T-helper 1 cell treated with Interleukin-12 subunit alpha and Interleukin-12 subunit beta and Interleukin-4 antibody, amounts not matched to agents 30 ng/mL and 1 ng/mL, for 36 hours (primary cell): ENCODE measurements around the gene KRT33B. TPM values are rescaled to one million over a fixed set of nuclear protein-coding genes. Genes with fewer than 3 reads are reported as not detected.
"Not testable (repeated sequence)": the region's sequence is repeated elsewhere in the genome, so short reads cannot be mapped to it uniquely, and the experiment has no call there.

Experiments used
- intact Hi-C: fragments of 100-400 bp; cut with micrococcal nuclease; formaldehyde crosslinking; loops from one replicate; pipeline ENCODE4 v1.15.1; 2024
- total RNA-seq: library from RNA; stranded (reverse); gene quantifications from 2 replicates; pipeline ENCODE4 v1.2.3, GENCODE V29; 2022

The KRT33B gene
- total RNA-seq, 1 donor from 2014 or later, result not detected

GRCh38 chr17:41394254-41394996 lies 24.8 kb upstream of the KRT33B start:
- intact Hi-C loops, result no loop called here

- intact Hi-C loops, result no loop called here
Measured at GRCh38 chr17:41393826-41394225, 24.2 kb upstream of the KRT33B start.

DNA sequence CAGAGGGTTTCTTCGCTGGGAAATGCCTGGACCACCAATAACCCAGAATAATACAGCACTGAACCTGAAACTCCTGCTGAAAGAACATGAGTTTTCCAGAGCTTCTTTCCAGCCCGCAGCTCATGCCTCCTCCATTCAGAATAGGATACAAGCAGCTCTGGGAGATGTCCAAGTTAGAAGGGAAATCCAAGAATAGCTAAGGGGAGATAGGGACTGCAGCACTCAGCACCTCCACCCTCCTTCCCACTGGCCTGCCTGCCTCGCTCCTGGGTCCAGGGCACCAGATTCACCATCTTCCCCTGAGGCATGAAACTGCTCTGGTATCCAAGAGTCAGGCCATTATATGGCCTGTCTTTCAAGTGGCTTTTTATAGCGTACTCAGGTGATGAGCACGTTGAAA lies 23.7 kb upstream of the KRT33B start:
- intact Hi-C loops, result no loop called here

DNA sequence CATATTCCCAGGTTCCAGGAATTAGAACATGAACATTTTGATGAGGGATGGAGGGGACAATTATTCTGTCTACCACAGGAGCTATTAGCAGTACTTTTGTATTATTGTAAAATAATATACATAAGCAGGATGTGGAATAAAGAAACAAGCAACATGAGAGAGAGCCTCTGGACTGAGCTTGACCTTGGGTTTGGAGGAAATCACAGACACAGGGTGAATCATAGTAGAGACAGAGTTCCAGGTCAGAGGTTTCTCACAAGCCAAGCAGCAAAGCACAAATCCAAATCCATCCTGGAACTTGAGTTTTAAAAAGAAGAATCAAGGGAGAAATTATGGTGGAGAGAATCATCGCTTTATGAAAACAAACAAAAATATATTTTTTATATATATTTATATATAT lies 22.7 kb upstream of the KRT33B start:
- intact Hi-C loops, result no loop called here

DNA sequence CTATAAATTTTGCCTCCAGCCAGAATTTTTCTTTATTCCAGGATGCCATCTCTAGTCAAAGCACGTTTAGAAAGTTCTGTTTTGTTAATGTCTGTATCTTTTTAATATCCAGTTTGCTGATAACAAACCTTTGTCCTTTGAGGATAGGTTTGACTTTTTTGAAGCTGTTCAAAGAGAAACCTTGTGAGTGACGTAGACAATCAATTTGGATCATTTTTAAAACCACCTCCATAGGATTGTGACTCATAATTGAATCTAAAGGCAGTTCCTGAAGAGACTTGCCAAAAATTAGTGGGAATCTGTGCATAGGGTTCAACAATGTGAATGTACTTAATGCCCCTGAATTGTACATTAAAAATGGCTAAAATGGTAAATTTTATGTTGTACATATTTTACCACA lies 21.9 kb upstream of the KRT33B start:
- intact Hi-C loops, result no loop called here

- intact Hi-C loops, result no loop called here
Measured at GRCh38 chr17:41390411-41390938, 20.9 kb upstream of the KRT33B start.

- intact Hi-C loops, result no loop called here
Measured at GRCh38 chr17:41387670-41388069, 18.1 kb upstream of the KRT33B start.

GRCh38 chr17:41386227-41386626 lies 16.6 kb upstream of the KRT33B start:
- intact Hi-C loops, result no loop called here

GRCh38 chr17:41383690-41384089 lies 14.1 kb upstream of the KRT33B start:
- intact Hi-C loops, result no loop called here

DNA sequence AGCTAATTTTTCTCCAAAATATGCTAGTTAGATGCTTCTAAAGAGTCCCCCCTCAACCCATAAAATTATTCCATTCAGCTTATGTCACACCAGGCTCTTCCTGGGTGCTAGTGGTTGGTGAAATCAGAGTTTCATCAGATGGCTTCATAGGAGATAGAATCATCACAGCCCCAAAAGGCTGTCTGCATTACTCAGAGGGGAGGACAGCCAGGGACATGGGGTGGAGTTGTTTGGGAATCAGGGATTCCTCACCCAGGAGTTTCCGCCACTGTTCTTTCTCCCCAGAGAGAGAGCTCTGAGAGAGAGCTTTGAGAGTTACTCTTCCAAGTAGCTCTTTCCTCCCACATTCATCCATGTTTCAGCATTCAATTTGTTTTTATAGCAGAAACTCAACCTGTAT lies 12.8 kb upstream of the KRT33B start:
- intact Hi-C loops, result no loop called here

DNA sequence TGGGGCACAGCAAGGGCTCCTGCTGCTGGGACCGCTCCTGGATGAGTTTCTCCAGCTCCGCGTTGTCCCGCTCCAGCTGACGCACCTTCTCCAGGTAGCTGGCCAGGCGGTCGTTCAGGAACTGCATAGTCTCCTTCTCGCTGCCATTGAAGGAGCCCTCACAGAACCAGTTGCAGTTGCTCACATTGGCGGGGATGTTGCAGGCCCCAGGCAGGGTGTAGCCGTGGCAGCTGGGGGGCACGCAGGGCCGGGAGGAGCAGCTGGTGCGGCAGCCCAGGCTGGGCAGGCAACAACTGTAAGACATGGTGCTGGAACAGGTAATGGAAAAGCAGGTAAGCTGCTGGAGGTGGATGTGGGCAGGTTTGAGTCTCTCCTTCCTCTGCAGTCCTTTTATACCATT lies 12.3 kb upstream of the KRT33B start, which contains the start of gene KRT34:
KRT34 (minus strand) TSS at position 364 of the 400 bp plus-strand sequence; CDS start at position 304, 60 bp downstream.
- intact Hi-C loops, result not testable (repeated sequence)

DNA sequence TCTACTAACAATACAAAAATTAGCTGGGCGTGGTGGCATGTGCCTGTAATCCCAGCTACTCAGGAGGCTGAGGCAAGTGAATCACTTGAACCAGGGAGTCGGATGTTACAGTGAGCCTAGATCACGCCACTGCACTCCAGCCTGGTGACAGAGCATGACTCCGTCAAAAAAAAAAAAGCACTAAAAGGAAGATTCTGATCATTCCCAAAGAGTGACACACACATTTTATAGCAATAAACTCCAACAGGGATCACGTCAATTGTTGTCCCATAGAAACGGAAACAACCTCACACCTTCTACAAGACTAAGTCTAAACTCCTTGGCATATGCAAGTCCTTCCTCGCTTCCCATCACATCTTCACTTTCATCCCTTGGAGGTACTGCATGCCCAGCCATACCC lies 10.5 kb upstream of the KRT33B start:
- intact Hi-C loops, result not testable (repeated sequence)

DNA sequence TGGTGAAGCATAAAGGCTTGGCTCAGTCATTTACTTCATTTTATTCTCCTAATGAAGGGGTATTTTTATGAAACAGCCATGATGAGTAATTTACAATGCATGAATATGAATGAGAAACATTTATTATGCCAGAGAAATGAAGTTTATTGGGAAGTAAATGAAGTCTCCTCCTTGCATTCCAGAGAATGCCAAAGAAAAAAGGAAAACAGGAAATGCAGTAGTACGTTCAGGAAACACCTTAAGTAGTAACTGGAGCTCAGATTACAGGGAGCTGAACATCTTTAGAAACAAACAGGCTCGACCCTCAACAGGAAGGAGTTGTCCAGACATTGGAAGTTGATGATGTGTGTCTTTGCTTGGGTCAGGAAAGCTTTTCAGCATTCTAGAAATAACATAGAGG lies 7.9 kb upstream of the KRT33B start:
- intact Hi-C loops, result no loop called here

DNA sequence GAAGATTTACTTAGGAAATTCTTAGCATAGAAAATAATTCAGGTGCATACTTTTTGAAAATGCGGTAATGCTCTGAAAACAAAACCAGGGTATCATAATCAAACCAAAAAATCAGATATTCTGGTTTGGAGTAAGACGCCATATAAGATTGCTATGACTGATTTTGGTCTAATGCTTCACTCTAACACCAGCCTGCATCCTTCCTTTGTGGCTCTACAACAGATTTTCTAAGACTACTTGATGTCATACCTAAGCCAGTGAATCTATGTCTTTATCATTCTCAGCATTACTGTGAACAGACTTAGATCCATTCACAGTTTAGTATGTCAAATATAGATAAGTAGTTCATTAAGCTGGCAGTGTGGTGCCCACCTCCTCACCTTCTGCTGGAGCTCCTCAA lies 590 bp downstream of the KRT33B start:
- intact Hi-C loops, result no loop called here

- intact Hi-C loops, result no loop called here
Measured at GRCh38 chr17:41367426-41368075, 2.1 kb downstream of the KRT33B start.

DNA sequence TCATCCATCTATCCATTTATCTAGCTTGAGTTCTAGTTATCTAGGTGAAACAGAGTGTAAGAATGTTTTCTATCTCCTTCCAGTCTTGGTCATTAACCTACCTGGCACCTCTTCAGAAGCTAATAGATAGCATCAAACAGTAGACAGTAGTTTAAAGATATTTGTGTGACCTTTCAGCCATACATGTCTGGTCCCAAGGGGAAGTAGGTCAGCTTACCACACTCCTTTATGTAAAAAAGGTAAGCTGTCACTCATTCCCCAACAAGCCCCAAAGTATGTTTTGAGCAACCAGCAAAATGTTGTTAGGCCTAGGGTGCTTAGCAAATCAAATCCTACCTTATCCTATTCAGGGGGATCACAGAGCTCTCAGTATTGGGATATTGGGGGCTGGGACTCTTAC lies 3.5 kb downstream of the KRT33B start:
- intact Hi-C loops, result no loop called here

DNA sequence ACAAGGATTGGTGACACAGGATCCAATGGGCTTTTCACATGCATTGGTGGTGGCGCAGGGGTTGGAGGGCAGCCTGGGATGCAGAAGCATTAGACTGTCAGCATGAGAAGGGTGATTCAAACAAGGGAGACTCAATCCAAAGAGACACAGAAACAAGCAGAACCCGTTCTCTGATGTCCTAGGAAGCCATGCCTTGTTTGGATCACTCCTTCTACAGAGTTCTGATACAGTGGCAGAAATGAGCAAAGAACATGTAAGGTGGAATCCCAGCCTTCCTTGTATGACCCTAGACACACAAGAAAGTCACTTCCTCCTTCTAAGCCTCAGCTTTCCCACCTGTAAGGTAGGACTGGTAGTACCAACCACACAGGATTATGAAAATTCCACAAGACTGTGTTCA lies 5.7 kb downstream of the KRT33B start:
- intact Hi-C loops, result no loop called here

DNA sequence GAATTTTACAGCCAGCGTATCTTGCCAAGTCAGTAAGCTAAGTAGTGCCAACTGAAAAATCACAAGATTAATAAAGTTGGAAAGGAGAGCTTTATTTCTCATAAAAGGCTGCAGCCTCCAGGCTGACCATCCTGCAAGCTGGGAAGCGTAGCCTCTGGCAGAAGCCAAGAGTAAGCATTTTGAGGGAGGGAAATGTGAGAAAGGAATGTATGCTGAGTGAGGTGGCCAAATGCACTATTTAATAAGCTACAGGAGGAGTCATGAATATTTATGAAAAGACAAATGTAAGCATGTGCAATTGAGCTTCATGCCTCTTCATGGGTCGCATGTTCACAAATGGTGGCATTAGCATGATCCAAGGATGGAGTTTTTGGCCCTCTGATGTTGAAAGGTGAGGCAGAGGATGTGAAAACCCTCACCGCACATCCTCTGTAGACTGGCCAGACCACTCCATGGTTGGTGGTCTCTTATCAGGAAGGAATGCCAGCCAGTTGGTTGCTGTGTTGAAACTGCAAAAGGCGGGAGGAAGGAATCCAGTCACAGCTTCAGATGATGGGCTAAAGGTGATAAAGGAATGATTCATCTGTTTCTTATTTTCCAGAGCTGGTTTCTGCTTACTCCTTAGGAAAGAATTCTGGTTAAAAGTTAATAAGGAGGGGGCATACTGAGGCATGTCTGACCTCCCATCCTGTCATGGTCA lies 9.2 kb downstream of the KRT33B start:
- intact Hi-C loops, result no loop called here

GRCh38 chr17:41354536-41354935 lies 15.1 kb downstream of the KRT33B start:
- intact Hi-C loops, result no loop called here

- intact Hi-C loops, result no loop called here
Measured at GRCh38 chr17:41352597-41353366, 16.8 kb downstream of the KRT33B start.

DNA sequence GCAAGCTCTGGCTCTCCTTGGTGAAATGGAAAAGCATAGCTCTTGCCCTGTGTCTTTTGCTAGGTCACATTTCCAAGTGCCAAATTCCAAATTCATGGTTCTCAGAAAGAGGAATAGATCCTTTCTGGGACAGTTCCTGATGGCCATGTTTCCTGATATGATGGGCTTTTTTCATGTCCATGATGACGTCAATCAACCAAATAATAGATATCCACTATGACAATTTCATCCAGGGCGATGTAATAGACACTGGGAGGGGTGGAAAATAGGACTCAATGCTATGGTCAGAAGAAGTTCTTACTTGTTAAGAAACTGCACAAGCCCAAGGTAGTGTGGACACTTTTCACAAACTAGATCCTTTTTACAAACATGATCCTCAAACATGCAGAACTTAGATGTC lies 18.4 kb downstream of the KRT33B start:
- intact Hi-C loops, result no loop called here
